Loucy (cell line): ENCODE measurements around the gene SMYD2.

Source experiments
- H2AFZ ChIP-seq: fragments of 200-600 bp; sonication (generic); 2 replicates; pipeline ENCODE4 v1.6.0; 2016; ENCODE audit warnings: antibody characterized with exemption, mild to moderate bottlenecking, low read length, moderate library complexity
- H3F3A ChIP-seq: fragments of 200-600 bp; 2 replicates; pipeline ENCODE4 v1.6.0; 2016; ENCODE audit warnings: antibody characterized with exemption, low read depth, mild to moderate bottlenecking
- H3K27me3 ChIP-seq: fragments of 200-600 bp; sonication (generic); 2 replicates; pipeline ENCODE4 v1.6.1; 2014; ENCODE audit warnings: low read length, mild to moderate bottlenecking; ENCODE audit not compliant: insufficient read depth, poor library complexity, severe bottlenecking
- H3K36me3 ChIP-seq: fragments of 200-600 bp; sonication (generic); 2 replicates; pipeline ENCODE4 v1.6.1; 2016; ENCODE audit warnings: low read length; ENCODE audit not compliant: insufficient read depth
- H3K4me1 ChIP-seq: fragments of 200-600 bp; sonication (generic); 2 replicates; pipeline ENCODE4 v1.5.1; 2014; ENCODE audit warnings: low read length, mild to moderate bottlenecking; ENCODE audit not compliant: insufficient read depth, poor library complexity, severe bottlenecking
- H3K4me2 ChIP-seq: fragments of 200-600 bp; sonication (generic); 2 replicates; pipeline ENCODE4 v1.6.0; 2014; ENCODE audit warnings: antibody characterized with exemption, low read length, low read depth, mild to moderate bottlenecking; ENCODE audit not compliant: poor library complexity, severe bottlenecking
- H3K4me3 ChIP-seq: fragments of 200-600 bp; sonication (generic); 2 replicates; pipeline ENCODE4 v1.5.1; 2014; ENCODE audit warnings: low read length, mild to moderate bottlenecking, mixed read lengths; ENCODE audit not compliant: poor library complexity, severe bottlenecking
- H3K79me2 ChIP-seq: fragments of 200-600 bp; sonication (generic); 2 replicates; pipeline ENCODE4 v1.6.1; 2014; ENCODE audit warnings: low read length; ENCODE audit not compliant: insufficient read depth
- H3K9ac ChIP-seq: fragments of 200-600 bp; sonication (generic); 2 replicates; pipeline ENCODE4 v1.6.0; 2014; ENCODE audit warnings: mild to moderate bottlenecking, low read depth, low read length, moderate library complexity; ENCODE audit not compliant: poor library complexity, severe bottlenecking
- H3K9me2 ChIP-seq: fragments of 200-600 bp; sonication (generic); replicated peaks from 2 replicates; pipeline ENCODE4 v1.6.1; 2016; ENCODE audit warnings: low read depth, low read length, mixed read lengths
- H3K9me3 ChIP-seq: fragments of 200-600 bp; sonication (generic); 2 replicates; pipeline ENCODE4 v1.6.1; 2014; ENCODE audit warnings: mild to moderate bottlenecking, antibody characterized with exemption, low read length, low read depth; ENCODE audit not compliant: insufficient read depth
- H4K20me1 ChIP-seq: fragments of 200-600 bp; sonication (generic); 2 replicates; pipeline ENCODE4 v1.6.0; 2014; ENCODE audit warnings: antibody characterized with exemption, low read length, mild to moderate bottlenecking; ENCODE audit not compliant: insufficient read depth, poor library complexity, severe bottlenecking
- EZH2phosphoT487 ChIP-seq: fragments of 200-600 bp; IDR thresholded peaks from 2 replicates; pipeline ENCODE4 v1.6.1; 2018; ENCODE audit warnings: antibody characterized with exemption, mild to moderate bottlenecking, moderate library complexity, borderline replicate concordance
- TF ChIP-seq, protein P1 (sequence below): fragments of 200-600 bp; sonication (generic); conservative IDR thresholded peaks from 2 replicates; pipeline ENCODE4 v1.5.1; 2014; ENCODE audit warnings: mild to moderate bottlenecking, antibody characterized with exemption, low read length

Gene SMYD2

DNA sequence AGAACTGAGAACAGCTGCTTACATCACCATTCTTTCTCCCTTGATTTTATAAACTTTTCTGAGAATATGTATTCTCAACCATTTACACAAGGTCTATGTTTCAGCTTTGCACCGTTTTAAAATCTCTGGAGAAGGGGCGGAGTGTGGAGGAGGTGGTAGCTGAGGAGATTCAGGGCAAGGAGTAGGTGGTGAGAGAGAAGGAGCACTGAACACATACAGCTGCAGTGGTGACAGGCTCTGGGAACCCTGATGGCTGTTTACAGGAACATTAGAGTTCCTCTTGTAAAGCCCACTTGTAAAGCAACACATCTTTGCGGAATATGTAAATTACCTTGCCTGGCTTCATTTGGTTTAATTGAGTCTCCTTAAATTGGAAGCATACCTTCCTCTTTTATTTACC, 89.7 kb downstream of the SMYD2 start:
- peaks cover 9% of the 10 kb centered on the region; the same call in 1 of the 2 replicates for H3K36me3 ChIP-seq
- TF ChIP-seq, protein P1, sequence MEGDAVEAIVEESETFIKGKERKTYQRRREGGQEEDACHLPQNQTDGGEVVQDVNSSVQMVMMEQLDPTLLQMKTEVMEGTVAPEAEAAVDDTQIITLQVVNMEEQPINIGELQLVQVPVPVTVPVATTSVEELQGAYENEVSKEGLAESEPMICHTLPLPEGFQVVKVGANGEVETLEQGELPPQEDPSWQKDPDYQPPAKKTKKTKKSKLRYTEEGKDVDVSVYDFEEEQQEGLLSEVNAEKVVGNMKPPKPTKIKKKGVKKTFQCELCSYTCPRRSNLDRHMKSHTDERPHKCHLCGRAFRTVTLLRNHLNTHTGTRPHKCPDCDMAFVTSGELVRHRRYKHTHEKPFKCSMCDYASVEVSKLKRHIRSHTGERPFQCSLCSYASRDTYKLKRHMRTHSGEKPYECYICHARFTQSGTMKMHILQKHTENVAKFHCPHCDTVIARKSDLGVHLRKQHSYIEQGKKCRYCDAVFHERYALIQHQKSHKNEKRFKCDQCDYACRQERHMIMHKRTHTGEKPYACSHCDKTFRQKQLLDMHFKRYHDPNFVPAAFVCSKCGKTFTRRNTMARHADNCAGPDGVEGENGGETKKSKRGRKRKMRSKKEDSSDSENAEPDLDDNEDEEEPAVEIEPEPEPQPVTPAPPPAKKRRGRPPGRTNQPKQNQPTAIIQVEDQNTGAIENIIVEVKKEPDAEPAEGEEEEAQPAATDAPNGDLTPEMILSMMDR: no peak
- no peak for TF ChIP-seq EZH2phosphoT487
- no peak overlapping the region for H3K9ac ChIP-seq
- no peaks in the 10 kb centered on the region for H3K27me3 ChIP-seq
- no peaks in the 10 kb centered on the region for H3F3A ChIP-seq
- no peaks in the 10 kb centered on the region for H3K9me3 ChIP-seq
- H3K4me3 ChIP-seq: no peak overlapping the region
- H2AFZ ChIP-seq: no peak overlapping the region
- H3K4me1 ChIP-seq: no peaks in the 10 kb centered on the region
- no peaks in the 10 kb centered on the region for H3K9me2 ChIP-seq
- H4K20me1 ChIP-seq: no peaks in the 10 kb centered on the region
- no peak overlapping the region for H3K4me2 ChIP-seq
- no peaks in the 10 kb centered on the region for H3K79me2 ChIP-seq

DNA sequence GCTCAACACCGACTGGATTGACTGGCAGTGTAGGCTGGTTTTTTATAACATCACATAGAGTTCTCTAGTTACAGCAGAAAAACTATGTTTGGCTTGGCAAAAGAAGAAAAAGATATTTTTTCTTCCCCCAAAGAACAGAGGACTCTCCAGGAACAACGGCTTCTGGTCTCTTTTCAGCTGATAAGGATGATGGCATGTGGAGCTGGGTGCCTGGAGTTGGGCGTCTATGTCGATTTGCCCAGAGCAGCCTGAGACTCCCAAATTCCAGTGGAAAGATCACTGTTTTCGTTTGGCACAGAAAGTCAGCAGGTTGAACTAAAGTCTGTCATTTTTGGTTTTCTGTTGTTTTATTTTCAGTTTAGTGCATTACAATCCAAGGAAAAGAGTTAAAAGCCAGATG, 91.1 kb downstream of the SMYD2 start:
- no peaks in the 10 kb centered on the region for H4K20me1 ChIP-seq
- no peaks in the 10 kb centered on the region for H3K27me3 ChIP-seq
- H3K79me2 ChIP-seq: no peaks in the 10 kb centered on the region
- H3F3A ChIP-seq: no peaks in the 10 kb centered on the region
- no peak for TF ChIP-seq EZH2phosphoT487
- TF ChIP-seq, protein P1: no peak
- H3K9ac ChIP-seq: no peak overlapping the region
- H3K9me3 ChIP-seq: no peaks in the 10 kb centered on the region
- H3K4me1 ChIP-seq: no peaks in the 10 kb centered on the region
- H3K4me3 ChIP-seq: no peak overlapping the region
- H3K4me2 ChIP-seq: no peak overlapping the region
- no peaks in the 10 kb centered on the region for H3K9me2 ChIP-seq
- H3K36me3 ChIP-seq: peaks cover 11% of the 10 kb centered on the region; the same call in 1 of the 2 replicates
- H2AFZ ChIP-seq: no peak overlapping the region

DNA sequence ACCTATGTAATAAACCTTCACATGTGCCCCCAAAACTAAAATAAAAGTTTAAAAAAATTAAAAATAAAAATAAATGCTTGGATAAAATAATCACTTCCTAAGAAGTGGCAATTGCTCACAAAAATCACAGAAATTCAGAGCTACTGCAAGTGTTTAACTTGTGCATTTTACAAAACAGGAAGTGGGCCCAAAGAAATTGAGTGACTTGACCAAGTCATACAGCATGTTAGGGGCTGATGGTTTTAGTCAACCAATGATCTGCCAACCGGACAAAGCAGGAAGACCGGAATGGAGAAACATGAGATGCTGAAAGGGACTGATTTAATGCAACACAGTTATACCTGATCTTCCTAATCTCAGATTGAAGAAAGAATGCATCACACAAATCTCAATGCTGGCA, 96.5 kb downstream of the SMYD2 start:
- no peaks in the 10 kb centered on the region for H3K79me2 ChIP-seq
- H3K27me3 ChIP-seq: no peaks in the 10 kb centered on the region
- no peaks in the 10 kb centered on the region for H3K9me2 ChIP-seq
- H4K20me1 ChIP-seq: no peaks in the 10 kb centered on the region
- no peak overlapping the region for H3K4me2 ChIP-seq
- H3K4me3 ChIP-seq: no peak overlapping the region
- H2AFZ ChIP-seq: no peak overlapping the region
- no peak overlapping the region for H3K9ac ChIP-seq
- H3F3A ChIP-seq: no peaks in the 10 kb centered on the region
- TF ChIP-seq, protein P1: no peak
- no peak for TF ChIP-seq EZH2phosphoT487
- H3K36me3 ChIP-seq: peaks cover 4% of the 10 kb centered on the region; the same call in 1 of the 2 replicates
- no peaks in the 10 kb centered on the region for H3K9me3 ChIP-seq
- H3K4me1 ChIP-seq: no peaks in the 10 kb centered on the region
